GM19372 (cell line): ENCODE measurements around the gene KCNAB1.
A peak's percentile ranks its signal among the peaks of the same experiment; 100 is the strongest.
"Not testable (repeated sequence)": the region's sequence is repeated elsewhere in the genome, so short reads cannot be mapped to it uniquely, and the experiment has no call there.

Source experiments
- ATAC-seq: cut with Tn5 transposase; IDR thresholded peaks from one replicate; pipeline ENCODE4 v1.9.1; 2021; ENCODE audit warnings: mild to moderate bottlenecking, low read depth, moderate library complexity; ENCODE audit not compliant: unreplicated experiment

The KCNAB1 gene

DNA sequence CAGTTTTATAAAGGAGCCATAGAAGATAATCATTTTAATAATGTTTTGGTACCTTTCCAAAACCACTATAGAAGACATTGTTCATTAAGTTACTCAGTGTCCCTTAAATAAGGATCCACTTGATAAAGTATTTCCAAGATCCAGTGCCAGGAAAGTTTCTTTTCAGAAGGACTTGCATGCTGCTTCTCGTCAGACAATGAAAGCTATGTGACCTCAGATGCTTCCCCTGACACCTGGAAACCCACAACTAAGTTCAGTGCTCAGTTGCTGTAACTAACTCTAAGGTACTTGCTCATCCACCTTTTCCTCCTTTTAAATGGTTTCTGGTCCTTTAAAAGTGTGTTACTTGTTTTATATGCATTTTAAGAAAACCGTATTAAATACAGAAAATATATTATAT, 427.3 kb downstream of the KCNAB1 start:
- ATAC-seq: no peak

DNA sequence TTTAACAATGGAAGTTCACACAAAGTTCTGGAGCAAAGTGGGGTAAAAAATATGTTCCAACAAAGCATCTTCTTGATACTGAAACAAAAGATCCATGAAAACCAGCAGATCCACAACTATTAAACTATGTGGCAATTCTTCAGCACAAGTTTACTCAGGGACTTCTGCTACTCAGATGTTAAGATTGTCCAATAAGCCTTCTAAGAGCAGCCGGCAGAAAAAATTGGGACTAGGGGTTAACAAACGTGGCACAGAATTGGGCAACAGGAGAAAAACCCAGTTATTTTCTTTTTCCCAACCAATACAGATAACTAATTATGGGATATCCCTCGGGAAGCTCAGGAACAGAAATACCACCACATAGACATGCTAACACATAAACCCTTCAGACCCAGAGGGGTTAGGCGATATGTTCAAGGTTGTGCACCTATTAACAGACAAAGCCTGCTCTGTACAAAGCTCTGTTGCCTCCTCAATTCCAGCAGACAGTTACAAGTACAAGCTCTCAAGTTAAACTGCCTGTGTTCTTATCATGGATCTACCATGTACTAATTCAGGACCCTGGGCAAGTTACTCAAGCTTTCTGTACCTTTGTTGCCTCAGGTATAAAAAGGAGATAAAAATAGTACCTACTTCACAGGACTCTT, 427.8 kb downstream of the KCNAB1 start:
- no peak for ATAC-seq

DNA sequence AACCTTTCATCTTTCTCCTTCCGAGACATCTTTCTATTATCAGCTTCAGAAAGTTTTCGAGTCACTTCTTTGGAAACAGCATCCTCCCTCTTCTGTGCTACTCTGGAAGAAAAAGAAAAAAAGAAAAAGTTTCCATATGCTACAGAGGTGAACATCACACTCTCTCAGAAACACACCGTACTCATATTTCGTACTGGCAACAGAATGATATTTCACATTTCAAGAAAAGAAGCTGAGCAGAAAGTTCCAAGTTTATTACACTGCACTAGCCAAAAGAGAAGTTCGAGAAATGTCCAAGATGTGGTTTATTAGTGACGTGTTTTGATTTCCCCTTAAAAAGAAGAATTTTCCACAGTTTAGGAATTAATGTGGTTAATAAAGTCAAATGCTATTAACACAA, 428.5 kb downstream of the KCNAB1 start:
- ATAC-seq: no peak

DNA sequence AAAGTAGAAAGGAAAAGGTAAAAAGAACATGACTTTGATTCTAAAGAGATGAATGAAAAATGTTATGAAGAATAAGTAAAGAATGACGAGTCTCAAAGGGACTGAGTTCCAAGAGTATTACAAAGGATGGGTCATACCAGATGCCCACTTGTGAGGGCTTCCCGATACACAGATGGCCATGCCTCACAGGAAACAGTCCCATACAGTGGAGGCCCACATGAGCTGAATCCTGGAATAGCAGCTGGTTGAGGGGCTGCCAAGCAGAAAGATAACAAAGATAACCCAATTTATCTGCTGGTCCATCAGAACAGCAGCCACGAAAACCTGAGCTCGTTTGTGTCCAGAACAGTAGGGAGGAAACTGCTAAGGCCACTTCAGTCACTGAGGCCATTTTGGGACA, 430.9 kb downstream of the KCNAB1 start:
- ATAC-seq: no peak

DNA sequence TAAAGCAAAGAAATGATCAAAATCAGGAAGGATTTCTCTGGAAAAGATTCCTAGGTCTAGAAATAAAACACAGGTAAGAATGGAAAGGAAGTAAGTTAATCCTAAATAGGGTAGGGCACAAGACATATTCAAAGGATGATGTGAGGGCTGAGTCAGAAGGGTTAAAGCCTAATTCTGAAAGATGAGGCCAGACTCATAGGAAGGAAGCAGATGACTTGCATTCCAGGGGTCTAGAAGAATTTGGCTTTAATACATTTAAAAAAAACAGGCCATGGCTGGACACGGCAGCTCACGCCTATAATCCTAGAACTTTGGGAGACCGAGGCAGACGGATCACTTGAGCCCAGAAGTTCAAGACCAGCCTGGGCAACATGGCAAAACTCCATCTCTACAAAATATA, 431.4 kb downstream of the KCNAB1 start:
- no peak for ATAC-seq

DNA sequence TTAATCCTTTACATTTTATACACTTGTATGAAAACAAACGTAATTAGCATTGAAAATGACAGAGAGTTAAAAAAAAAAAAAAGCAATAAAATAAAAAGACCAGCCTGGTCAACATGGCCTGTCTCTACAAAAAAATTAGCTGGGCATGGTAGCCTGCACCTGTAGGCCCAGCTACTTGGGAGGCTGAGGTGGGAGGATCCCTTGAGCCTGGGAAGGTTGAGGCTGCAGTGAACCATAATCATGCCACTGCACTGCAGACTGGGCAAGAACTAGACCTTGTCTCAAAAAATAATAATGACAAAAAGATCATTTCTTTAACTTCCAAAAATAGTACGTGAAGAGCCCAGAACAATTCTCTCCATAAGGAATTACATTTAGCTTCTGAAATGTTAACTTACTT, 432.6 kb downstream of the KCNAB1 start:
- ATAC-seq: no peak

DNA sequence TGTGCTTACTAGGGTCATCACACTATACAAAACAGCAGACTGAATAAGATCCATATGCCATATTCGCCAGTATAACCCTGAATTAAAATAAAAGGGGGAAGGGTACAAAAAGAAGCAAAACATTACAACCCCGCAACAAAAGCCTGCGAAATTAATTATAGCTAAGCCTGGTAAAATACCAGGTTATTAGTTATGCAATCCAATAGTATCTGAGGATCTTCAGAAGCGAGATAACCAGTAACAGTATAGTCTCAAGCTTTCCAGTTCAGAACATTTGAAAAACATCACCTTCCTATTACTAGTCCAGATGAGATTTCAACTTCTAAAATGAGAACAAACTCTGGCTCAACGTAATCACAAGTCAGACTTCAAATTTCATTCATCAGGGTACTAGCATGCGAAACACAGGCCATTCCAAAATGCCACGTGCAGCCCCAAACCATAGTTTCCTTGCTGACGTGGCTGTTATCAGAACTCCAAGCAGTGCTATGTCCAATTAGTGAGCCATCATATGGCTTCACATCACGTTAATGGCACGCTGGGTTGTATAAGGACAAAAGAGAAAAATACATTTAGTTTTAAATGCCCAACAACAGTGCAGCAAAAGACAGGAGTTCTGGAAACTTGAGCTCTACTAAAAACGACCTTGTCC, 433.5 kb downstream of the KCNAB1 start:
- ATAC-seq: no peak

DNA sequence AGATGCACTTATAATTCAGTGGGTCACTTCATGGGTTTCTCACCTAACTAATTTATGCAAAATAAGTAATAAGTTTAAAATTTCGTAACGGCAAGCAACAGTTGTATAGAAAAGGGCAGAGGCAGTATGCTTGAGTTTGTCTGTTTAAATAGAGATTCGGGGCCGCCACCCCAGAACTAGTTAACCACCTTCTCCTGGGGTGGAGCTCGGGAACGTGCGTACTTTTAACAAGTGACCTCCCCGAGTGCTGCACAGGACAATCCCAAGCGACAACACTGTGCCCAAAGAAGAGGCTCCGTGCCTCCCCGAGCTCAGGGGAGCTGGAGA, 434.1 kb downstream of the KCNAB1 start:
- ATAC-seq: no peak

DNA sequence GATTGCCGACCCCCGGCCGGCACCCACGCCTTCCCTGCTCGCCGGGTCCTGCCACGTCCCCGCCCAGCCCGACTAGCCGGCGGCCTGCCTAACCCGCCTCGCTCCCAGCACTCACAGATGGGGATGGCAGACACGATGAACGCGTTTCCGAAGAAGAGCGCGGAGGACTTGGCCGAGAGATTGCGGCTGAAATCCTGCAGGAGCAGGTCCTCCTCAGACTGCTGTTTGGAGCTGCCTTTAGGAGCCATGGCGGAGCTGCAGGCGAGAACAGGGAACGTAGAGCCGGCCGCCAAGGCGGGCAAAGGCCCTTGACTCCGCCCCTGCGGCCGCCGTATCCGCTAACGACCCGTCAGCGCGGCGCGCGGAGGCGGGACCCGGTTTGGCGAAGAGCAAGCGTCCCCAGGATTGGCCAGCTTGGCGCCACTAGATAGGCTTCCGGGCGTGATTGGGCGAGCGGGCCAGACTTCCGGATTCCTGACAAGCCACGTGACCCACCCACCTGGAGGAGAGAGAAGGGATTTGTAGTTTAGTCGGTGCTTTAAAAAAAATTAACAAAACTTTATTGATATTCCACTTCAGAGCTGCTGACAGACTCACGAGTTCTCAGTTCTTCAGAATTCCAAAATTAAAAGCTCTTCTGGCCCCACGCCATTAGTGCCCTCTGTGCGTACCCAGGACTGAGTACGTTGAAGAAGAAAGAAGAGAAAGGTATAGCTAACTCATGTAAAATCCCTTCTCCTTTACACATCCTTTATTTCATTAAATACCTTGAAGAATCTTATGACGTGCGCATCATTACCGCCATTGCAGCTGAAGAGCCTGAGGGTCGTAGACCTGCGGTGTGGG, 434.7 kb downstream of the KCNAB1 start, which contains the start of gene SSR3:
Gene SSR3, minus strand, starts transcription at position 276 of the 846 bp plus-strand sequence. Its CDS starts 28 bp downstream, at position 248.
- peak; percentile 99 for ATAC-seq

DNA sequence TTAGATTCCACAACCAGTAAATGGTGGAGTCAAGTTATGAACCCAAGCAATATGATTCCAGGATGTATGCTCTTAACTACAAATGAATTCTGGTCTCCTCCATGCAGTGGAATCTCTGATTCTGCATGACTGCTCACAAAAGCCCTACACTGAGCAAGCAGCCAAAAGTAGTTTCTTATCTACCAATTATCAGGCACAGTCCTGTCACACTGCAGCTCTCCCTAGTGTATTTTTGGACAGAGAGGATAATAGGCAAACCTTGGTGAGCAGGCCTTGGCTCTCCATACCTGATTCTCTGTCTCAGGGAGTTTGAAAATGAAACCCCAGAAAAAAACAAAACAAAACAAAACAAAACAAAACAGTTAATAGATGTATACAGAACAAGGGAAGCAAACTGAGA, 438.0 kb downstream of the KCNAB1 start:
- no peak for ATAC-seq

DNA sequence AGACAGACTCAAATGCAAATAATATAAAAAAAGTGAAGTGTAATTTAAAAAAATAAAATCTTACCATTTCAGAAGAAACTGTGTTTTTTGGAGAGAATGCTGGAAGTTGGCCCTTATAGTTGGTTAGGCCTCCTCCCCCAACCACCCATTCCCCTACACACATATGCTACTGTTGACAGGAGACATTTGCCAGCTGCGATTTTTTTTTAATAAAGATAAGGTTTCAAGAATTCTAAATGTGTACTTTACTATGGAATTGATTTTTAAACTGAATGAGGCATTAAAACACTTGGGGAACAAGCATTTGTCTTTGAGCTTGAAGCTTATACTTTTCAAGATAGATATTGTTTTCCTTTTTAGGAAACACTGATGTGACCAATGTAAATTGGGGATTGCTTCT, 438.9 kb downstream of the KCNAB1 start:
- no peak for ATAC-seq

DNA sequence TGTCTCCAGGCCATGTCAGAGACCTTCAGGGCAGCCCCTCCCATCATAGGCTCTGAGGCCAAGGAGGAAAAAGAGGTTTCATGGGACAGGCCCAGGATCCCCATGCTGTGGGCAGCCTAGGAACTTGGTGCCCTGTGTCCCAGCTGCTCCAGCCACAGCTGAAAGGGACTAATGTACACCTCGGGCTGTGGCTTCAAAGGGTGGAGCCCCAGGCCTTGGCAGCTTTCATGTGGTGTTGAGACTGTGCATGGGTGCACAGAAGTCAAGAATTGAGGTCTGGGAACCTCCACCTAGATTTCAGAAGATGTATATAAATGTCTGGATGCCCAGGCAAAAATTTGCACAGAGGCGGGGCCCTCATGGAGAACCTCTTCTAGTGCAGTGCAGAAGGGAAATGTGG, 441.2 kb downstream of the KCNAB1 start:
- ATAC-seq: no peak

DNA sequence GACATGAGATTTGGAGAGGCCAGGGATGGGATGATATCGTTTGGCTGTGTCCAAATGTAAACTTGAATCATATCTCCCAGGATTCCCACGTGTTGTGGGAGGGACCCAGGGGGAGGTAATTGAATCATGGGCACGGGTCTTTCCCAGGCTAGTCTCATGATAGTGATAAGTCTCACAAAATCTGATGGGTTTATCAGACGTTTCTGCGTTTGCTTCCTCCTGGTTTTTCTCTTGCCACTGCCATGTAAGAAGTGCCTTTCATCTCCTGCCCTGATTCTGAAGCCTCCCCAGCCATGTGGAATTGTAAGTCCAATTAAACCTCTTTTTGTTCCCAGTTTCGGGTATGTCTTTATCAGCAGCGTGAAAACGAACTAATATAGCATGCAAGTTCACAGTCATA, 442.1 kb downstream of the KCNAB1 start:
- not testable (repeated sequence) for ATAC-seq

DNA sequence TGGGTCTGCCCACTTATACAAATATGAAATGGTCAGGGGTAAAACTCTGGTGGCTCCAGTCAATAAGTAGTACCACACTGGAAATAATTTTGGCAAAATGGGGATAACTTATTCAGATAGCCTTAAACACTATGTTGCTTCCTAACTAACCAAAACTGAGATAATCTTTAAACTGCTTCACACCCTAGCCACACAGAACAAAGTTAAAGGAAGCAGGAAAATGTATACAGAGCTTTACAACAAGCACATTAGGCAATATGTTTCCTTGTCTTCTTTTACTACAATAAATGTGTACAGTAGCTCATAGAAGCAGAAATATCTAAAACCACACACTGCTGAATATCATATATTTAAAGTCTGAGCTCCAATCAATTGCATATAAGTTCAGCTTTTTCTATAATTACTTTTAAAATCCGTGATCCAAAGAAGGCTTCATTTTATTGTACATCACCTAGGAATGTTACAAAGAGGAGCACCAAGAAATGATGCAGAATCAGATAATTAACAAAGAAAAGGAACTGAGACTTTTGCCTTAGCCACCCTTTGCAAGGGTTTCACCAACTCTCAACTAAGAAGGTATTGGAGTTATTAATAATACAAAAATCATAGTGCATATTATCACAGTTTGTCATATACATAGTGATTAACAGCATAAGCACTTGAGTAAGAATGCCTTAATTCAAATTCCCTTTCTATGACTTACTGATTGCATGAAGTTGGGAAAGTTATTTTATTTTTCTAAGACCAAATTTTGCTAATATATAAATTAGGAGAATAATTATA, 443.7 kb downstream of the KCNAB1 start:
- no peak for ATAC-seq

DNA sequence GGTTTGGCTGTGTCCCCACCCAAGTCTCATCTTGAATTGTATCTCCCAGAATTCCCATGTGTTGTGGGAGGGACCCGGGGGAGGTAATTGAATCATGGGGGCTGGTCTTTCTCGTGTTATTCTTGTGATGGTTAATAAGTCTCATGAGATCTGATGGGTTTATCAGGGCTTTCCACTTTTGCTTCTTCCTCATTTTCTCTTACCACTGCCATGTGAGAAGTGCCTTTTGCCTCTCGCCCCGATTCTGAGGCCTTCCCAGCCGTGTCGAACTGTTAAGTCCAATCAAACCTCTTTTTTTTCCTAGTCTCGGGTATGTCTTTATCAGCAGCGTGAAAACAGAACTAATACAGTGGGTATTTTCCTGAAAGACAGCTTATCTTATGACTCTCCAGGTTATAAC, 448.6 kb downstream of the KCNAB1 start:
- not testable (repeated sequence) for ATAC-seq

DNA sequence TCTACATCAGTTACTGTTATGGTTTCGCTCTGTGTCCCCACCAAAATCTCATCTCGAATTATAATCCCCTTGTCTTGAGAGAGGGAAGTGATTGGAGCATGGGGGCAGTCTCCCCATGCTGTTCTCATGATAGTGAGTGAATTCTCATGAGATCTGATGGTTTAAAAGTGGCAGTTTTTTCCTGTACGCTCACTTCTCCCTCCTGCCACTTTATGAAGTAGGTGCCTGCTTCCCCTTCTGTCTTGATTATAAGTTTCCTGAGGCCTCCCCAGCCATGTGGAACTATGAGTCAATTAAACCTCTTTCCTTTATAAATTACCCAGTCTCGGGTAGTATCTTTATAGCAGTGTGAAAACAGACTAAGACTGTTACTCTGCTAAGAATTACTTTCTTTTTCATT, 449.5 kb downstream of the KCNAB1 start:
- not testable (repeated sequence) for ATAC-seq

DNA sequence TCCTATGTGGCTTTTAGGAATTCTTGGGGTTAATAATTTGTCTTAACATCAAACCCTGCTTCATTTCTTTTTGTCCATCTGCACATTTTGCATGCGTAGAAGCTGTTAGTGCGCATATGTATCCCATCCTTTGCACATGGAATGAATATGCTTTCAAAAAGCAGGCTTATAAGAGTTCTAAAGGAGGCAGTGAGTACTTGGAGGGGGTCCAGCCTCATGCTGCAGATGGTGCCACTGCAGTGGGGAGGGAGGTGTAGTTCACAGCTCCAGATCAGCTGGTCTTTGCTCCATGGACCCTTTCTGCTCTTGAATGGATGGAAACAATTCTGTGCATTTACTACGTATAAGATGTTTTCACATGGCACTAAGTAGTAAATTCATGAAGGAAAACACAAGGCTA, 455.3 kb downstream of the KCNAB1 start:
- ATAC-seq: no peak

DNA sequence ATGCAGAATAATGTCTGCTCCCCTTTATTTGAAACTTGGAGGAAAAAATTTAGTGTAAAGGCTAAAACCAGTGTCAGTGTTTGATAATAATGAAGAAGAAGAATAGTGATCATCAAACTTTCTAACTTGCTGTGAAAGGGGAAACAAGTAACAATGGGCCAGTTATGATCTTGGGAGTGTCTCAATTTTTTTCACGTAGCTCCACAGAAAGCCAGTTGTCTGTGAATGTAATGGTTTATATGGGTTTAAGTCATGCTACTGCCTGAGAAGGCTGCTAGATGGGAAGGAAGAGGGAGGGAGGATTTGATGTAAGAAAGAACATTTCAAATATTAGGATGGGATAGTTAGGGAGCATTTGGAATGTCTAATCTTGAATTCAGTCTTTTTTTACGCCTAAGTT, 455.7 kb downstream of the KCNAB1 start:
- no peak for ATAC-seq

DNA sequence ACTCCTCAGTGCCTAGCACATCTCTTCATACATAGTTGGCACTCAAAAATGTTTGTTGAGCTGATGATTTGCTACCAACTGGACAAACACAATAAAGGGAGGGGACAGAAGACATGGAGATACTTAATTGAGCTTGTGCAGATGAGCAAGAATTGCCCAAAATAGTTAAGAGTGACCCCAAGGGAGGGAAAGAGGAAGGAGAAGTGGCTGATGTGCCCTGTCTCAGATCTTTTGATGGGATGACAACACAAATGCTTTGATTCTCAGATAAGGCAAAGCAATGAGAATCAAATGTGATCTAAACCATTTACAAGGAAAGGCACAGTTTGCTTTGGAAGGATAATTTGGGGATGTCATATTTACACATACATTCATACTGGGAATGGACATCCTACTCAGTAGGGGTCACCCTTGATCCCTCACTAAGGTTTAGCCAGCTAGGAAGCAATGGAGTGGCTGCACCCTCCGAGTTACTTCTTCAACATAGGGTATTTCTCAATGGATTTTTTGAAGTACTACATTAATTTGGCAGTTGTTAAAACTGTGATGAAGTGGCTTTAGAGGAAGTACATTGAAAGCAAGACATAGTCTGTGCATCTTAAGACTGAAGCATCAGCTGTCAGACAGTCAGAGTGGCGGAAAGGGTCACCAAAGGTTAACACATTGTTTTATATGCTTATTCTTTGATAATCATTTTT, 456.4 kb downstream of the KCNAB1 start:
- no peak for ATAC-seq

DNA sequence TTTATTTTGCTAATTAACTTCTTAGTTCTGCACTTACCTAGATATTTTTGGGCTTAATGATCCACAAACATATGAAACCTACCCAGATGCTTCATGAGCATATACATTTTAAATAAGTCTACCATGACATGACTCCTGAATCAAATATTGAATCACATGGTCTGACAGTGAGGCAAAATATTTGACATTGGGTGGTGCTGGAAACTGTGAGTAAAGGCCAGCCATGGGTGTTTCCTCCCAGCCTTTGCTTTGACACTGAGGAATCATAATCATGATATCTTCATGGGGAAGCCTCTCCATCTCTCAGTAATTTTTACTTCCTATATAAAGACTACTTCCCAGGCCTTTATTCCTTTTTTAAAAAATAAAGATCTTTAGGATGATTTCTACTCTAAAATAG, 457.4 kb downstream of the KCNAB1 start:
- no peak for ATAC-seq
